Mucosa of rectum (tissue), 2 donors: Measurements from ENCODE around the gene FRY.

ENCODE experiments used
- H3K27ac ChIP-seq, 2 donors: one replicate each; pipeline ENCODE4 v1.7.0; 2013; ENCODE audit warnings: inconsistent platforms in 2 of 2, low read depth in 2 of 2, low read length in 2 of 2
- H3K27me3 ChIP-seq, 2 donors: one replicate each; pipeline ENCODE4 v1.7.0; 2013; ENCODE audit warnings: low read length in 2 of 2; ENCODE audit not compliant: control insufficient read depth in 2 of 2, insufficient read depth in 2 of 2
- H3K36me3 ChIP-seq, 2 donors: one replicate each; pipeline ENCODE4 v1.7.0; 2013; ENCODE audit warnings: low read length in 2 of 2; ENCODE audit not compliant: control insufficient read depth in 2 of 2, insufficient read depth in 2 of 2
- H3K4me1 ChIP-seq, 2 donors: one replicate each; pipeline ENCODE4 v1.7.0; 2013; ENCODE audit warnings: low read length in 2 of 2, mild to moderate bottlenecking in 1 of 2; ENCODE audit not compliant: control insufficient read depth in 2 of 2, insufficient read depth in 2 of 2
- H3K4me3 ChIP-seq, 2 donors: one replicate each; pipeline ENCODE4 v1.7.0; 2013; ENCODE audit warnings: low read length in 2 of 2
- H3K9ac ChIP-seq, 2 donors: one replicate each; pipeline ENCODE4 v1.7.0; 2013; ENCODE audit warnings: low read length in 2 of 2, low read depth in 1 of 2, mild to moderate bottlenecking in 1 of 2
- H3K9me3 ChIP-seq, 2 donors: one replicate each; pipeline ENCODE4 v1.7.0; 2013; ENCODE audit warnings: low read length in 2 of 2; ENCODE audit not compliant: control insufficient read depth in 2 of 2
- donor health status: healthy.
- donor health status: Normal muscosa, but diverticular disease.

The FRY gene

DNA sequence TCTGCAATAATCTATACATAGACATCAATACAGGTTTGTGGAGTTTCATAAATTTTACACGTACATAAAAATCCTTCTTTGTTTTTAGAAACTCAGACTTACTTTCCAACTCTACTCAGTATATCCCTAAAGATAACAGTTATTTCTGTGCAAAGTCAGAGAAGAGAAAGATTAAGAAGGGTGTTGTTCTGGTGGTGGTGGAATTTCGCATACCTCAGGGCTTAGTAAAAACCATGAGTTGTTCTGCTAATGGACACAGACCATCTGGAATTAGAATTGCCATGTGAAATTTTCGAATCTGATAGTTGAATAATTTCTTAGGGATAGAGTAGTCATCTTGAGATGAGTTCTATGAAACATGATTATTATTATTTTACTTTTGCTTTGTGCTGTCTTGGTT lies 180.8 kb downstream of the FRY start:
- Histone ChIP-seq H3K9ac (no peak overlapping the region), H3K27ac (no peak overlapping the region), H3K4me1 (peaks cover 0 to 2% of the 10 kb centered on the region in 2 donors), H3K9me3 (no peaks in the 10 kb centered on the region), H3K4me3 (no peak overlapping the region), H3K36me3 (no peaks in the 10 kb centered on the region), H3K27me3 (no peaks in the 10 kb centered on the region)

DNA sequence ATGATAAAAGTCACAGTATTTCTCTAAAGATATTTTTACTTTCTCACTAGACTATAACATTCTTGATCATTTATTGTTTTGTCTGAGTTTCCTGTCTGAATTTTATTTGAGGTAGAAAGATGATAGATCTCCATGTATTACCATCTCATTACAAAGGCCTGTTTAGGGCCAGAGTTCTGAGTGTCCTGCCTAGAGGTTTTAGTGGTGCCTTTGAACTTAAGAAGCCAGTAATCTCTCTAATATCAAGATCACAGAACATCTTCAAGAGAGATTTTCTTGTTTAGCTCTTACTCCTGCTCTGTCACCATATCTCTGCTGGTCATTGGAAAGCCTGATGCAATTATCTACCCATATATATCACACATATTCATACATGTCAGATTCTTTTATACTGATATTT lies 182.1 kb downstream of the FRY start:
- Histone ChIP-seq H3K4me3 (no peak overlapping the region), H3K27ac (no peak overlapping the region), H3K9ac (no peak overlapping the region), H3K27me3 (no peaks in the 10 kb centered on the region), H3K36me3 (no peaks in the 10 kb centered on the region), H3K9me3 (no peaks in the 10 kb centered on the region), H3K4me1 (peaks cover 0 to 2% of the 10 kb centered on the region in 2 donors)

DNA sequence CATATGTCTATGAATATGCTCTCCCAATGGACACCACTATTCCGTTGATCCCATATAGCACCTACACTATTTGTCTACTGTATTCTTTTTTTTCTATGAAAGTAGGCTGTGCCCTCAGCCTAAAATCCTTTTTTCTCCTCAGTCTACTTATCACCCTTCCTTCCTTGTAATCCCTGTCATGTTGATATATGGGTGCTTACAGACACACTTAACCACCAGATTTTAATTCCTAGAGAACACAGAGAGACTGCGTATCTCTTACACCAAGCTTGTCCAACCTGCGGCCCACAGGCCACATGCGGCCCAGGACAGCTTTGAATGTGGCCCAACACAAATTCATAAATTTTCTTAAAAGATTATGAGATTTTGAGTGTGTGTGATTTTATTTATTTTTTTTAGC lies 182.5 kb downstream of the FRY start:
- H3K4me1 ChIP-seq: peaks cover 0 to 2% of the 10 kb centered on the region in 2 donors
- no peaks in the 10 kb centered on the region for H3K9me3 ChIP-seq
- H3K27ac ChIP-seq: no peak overlapping the region
- H3K4me3 ChIP-seq: no peak overlapping the region
- no peaks in the 10 kb centered on the region for H3K27me3 ChIP-seq
- no peak overlapping the region for H3K9ac ChIP-seq
- H3K36me3 ChIP-seq: no peaks in the 10 kb centered on the region

DNA sequence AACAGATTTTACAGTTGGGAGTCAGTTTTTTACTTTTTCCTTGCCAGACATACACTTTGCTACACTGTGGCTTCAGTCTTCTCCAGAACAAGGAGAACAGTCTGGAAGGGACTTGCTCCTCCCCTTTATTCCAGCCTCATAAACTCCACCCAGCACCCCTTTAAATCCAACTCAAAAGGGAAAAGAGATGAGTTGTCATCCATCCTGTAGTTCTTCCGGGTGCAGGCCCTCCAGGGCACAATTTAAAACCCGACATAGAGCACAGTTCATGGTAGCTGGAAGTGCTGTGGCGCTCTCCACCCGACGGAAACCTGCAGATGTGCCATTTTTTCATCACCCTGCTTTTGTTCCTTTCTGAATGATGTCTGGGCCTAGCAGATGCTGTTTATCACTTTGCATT lies 184.7 kb downstream of the FRY start:
- Histone ChIP-seq H3K4me3 (no peak overlapping the region), H3K27me3 (no peaks in the 10 kb centered on the region)

DNA sequence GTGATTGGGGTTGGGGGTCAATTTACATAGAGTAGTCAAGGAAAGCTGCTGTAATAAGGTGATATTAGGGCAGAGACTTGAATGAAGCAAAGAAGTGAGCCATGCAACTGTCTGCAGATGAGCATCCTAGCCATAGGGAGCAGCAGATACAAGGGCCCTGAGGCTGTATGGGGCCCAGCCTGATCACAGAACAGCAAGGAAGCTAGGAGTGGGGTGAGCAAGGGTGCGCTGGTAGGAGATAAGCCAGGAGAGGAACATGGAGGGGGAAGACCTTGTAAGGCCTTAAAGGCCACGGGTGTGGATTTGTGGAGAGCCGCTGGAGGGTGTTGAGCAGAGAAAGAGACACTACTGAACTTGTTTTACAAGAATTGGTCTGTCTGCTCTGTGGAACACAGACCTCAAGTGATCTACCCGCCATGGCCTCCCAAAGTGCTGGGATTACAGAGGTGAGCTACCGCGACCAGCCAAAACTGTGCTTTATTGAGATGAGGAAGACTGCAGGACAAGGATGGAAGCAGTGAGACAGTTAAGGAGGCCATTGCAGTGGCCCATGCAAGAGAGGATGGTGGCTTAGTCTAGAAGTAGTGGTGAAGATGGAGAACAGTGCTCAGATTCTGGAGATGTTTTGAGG lies 190.6 kb downstream of the FRY start:
- Histone ChIP-seq H3K4me1 (no peaks in the 10 kb centered on the region), H3K9ac (no peak overlapping the region), H3K9me3 (no peaks in the 10 kb centered on the region), H3K4me3 (no peak overlapping the region), H3K27ac (no peak overlapping the region), H3K27me3 (no peaks in the 10 kb centered on the region), H3K36me3 (no peaks in the 10 kb centered on the region)

More for the DNA sequence above, 184.7 kb downstream of the FRY start:
- Histone ChIP-seq H3K9ac (no peak overlapping the region), H3K9me3 (no peaks in the 10 kb centered on the region), H3K27ac (no peak overlapping the region), H3K36me3 (no peaks in the 10 kb centered on the region), H3K4me1 (peaks cover 0 to 2% of the 10 kb centered on the region in 2 donors)

DNA sequence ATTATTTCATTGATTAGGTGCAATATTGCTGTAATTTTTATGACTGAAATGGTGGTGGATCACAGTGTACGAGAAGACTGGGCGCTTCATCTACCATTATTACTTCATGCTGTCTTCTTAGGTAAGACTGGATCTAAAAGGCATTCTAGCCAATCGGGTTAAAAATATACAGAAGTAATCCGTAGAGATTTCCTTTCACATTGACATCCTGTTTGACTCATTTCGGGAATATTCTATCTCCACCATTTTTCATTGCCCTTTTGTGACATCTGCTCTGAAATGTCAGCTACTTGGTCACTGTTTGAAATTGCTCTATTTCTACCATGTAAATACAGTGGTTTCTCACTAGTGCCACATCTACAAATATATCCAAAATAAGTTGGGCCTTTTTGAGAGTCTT lies 193.3 kb downstream of the FRY start:
- H3K4me3 ChIP-seq: no peak overlapping the region
- H3K27me3 ChIP-seq: no peaks in the 10 kb centered on the region
- H3K36me3 ChIP-seq: no peaks in the 10 kb centered on the region
- H3K27ac ChIP-seq: no peak overlapping the region
- no peaks in the 10 kb centered on the region for H3K4me1 ChIP-seq
- H3K9me3 ChIP-seq: no peaks in the 10 kb centered on the region
- H3K9ac ChIP-seq: no peak overlapping the region

DNA sequence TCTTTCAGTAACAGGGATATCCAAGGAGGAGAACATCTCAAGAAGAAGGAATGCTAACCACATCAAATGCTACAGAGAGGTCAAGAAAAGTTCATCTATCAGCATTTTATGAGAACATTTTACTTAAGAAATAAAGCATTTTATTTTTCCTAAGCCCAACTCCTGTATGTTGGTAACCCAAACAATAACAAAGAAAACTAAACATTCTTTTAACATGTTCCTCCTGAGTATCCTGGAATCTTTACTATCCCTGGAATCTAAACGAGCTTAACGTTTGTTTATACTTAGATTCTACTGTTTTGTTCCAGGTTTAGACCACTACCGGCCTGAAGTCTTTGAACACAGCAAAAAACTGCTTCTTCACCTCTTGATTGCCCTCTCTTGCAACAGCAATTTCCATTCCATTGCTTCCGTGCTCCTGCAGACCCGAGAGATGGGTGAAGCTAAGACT lies 193.9 kb downstream of the FRY start:
- Histone ChIP-seq H3K4me3 (no peak overlapping the region), H3K27me3 (no peaks in the 10 kb centered on the region), H3K9me3 (no peaks in the 10 kb centered on the region), H3K27ac (no peak overlapping the region), H3K36me3 (no peaks in the 10 kb centered on the region), H3K4me1 (no peaks in the 10 kb centered on the region), H3K9ac (no peak overlapping the region)

DNA sequence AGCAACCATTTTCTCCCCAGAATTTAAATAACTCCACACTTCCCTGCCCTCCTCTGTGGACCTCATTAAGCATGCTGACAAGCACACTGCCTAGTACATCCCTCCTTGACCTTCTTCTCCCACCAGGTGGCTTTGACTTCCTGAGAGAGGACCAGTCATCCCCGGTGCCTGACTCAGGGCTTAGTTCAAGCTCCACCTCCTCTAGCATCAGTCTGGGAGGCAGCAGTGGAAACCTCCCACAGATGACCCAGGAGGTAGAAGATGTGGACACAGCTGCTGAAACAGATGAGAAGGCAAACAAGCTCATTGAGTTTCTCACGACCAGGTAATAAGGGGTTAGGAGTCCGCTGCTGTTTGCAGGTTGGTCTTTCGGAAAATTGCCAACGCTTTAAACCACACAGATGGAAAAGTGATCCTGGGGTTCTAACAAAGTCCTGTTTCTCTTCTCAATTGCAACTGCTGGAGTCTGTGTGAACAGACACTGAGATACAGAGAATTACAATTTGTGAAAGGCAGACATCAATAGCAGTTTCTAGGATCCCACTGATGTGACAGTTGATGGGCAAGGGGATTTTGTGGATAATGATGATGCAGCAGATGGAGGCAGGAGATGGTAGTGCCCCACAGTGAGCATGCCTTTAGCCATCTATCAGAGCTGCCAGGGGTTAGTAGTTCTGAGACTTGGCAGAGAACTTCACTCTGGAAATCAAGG lies 196.9 kb downstream of the FRY start:
- no peaks in the 10 kb centered on the region for H3K9me3 ChIP-seq
- no peak overlapping the region for H3K27ac ChIP-seq
- H3K4me3 ChIP-seq: no peak overlapping the region
- no peaks in the 10 kb centered on the region for H3K27me3 ChIP-seq
- no peaks in the 10 kb centered on the region for H3K36me3 ChIP-seq
- no peak overlapping the region for H3K9ac ChIP-seq
- no peaks in the 10 kb centered on the region for H3K4me1 ChIP-seq

DNA sequence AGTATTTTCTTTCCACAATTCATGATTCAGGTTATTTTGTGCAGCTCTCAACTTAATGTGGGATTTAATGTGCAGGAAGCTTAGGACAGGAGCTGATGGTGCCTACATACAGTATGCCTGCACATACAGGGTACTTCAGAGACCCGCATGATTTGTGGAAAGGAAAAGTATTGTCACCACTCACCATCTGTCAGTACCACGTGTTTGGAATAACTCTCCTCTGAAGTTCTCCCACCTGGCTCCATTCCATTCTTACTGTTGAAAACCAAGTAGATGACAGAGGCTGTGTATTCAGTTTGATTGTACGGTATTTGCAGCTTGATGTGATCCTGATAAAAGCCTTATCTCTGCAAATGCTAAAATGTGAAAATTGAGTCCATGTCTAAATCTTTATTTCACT lies 197.9 kb downstream of the FRY start:
- no peaks in the 10 kb centered on the region for H3K36me3 ChIP-seq
- H3K4me1 ChIP-seq: no peaks in the 10 kb centered on the region
- H3K27me3 ChIP-seq: no peaks in the 10 kb centered on the region
- no peak overlapping the region for H3K9ac ChIP-seq
- no peaks in the 10 kb centered on the region for H3K9me3 ChIP-seq
- H3K27ac ChIP-seq: no peak overlapping the region
- no peak overlapping the region for H3K4me3 ChIP-seq

DNA sequence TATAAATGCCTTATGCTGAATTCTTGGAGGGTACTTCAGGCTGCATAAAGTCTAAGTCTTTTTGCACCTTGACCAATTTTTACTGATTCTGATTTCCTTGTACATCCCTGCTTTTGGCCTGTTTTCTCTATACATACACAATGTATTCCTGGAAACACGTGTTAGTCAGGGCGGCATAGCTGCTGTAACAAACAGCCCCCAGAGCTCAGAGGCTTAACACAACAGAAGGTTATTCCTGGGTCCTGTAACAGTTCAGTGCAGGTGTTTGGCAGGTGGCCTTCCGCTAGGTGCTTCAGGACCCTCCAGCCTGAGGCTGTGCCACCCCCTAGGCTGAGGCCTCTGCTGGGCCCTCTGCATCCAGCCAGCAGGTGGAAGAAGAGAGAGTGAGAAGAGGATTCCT lies 200.7 kb downstream of the FRY start:
- H3K4me3 ChIP-seq: no peak overlapping the region
- peaks cover under 1% of the 10 kb centered on the region in 2 donors for H3K36me3 ChIP-seq
- no peak overlapping the region for H3K9ac ChIP-seq
- H3K4me1 ChIP-seq: no peaks in the 10 kb centered on the region
- H3K27me3 ChIP-seq: no peaks in the 10 kb centered on the region
- H3K27ac ChIP-seq: no peak overlapping the region
- H3K9me3 ChIP-seq: no peaks in the 10 kb centered on the region
